Activated CD8-positive, alpha-beta memory T cell treated with anti-CD3 and anti-CD28 coated beads, Interleukin-2, amount 50 U/mL, for 24 hours (primary cell): ENCODE results near the gene VWA7.

Experiments
- DNase-seq: peaks from one replicate; pipeline ENCODE4 v3.0.0-alpha.2; 2020; ENCODE audit errors: extremely low read depth

The VWA7 gene

DNA sequence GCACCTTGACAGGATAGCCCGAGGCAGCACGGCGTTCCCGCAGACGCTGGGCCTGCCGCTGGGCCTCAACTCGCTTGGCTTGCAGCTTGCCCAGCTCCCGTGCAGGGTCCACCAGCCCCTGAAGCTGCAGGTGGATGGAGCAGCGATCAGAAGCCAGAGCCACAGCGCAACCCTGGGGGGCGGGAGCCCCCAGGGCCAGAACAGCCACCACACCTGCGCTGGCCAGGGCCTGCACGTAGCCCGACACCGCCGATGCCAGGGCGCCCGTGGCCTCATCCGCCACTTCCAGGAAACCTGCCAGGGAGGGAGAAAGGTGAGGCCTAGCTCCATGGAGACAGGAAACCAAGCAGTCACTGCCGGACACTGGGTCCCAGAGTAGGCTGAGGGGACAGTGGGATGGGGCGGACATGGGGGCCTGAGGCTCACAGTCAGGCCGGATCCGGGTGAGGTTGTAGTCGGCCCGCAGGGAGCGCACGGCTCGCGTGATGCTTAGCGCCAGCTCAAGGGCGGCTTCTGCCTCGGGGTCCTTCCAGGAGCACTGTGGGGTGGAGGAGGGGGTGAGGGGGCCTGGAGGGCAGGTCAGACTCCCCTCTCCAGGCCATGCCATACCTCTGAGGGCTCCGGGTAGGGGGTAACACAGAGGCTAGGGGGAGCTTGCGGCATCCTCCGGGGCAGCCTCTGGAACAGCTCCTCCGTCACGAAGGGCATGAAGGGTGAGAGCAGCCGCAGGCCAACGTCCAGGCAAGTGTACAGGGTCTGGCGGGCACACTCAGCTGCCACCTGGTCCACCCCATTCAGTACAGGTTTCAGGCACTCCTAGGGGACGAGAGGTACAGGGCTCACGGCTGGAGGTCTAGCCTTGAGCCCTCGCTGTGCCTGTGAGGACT is 2.1 kb upstream of the VWA7 start:
- DNase-seq, result no peak

DNA sequence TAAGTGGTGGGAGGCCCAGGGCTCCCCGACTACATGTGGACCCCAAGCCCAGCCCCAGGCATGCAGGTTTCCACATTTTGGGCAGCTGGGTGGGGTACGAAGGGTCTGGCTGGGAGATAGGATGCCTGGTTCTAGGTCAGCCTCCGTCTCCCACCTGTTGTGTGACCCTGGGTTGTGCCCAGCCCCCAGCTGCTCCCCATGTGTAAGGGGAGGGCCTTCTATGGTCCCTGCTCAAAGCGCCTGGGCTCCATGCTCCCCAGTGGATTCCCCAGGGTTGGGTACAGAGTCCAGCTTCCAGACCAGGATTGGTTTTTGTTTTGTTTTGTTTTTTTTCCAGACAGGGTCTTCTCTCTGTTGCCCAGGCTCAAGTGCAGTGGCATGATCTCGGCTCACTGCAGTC is 1.1 kb upstream of the VWA7 start:
- no peak for DNase-seq

DNA sequence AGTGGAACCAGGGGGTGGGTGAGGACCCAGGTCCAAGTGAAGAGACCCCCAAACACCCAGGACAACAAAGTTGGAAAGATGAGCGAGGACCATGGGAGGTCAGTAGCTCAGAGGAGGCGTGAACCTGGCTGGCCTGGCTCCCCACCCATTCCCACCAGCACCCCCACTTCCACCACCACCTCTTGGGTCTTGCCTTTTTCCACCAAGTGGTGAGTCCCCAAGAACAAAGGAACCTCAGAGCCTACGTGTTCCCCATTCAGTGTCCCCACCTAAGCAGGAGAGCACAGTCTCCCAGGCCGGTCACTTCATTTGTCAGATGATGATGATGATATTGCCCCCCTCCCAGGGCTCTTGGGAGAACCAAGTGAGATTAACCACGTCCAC is 531 bp upstream of the VWA7 start:
- no peak for DNase-seq

DNA sequence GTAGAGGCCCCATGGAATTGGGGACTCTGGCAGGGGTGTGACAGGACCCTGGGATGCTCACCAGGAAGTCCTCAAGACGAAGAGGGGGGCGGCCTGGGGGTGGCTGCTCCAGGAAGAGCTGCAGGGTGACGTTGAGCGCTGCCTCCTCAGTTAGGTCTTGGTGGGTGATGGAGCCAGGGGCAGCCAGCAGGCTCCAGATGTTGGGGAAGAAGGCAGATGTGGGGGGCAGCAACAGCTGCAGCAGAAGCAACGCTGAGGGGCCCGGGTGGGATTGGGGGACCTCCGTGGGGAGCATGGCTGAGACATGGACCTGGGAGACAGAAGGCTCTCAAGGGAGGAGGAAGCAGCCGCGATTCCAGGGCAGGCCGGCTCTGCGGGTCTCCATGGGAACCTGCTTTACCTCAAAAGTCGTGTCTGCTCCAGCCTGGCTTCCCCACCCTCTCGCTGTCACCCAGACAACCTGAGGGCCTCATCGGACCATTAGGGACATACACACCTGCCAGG is 591 bp downstream of the VWA7 start:
- no peak for DNase-seq

DNA sequence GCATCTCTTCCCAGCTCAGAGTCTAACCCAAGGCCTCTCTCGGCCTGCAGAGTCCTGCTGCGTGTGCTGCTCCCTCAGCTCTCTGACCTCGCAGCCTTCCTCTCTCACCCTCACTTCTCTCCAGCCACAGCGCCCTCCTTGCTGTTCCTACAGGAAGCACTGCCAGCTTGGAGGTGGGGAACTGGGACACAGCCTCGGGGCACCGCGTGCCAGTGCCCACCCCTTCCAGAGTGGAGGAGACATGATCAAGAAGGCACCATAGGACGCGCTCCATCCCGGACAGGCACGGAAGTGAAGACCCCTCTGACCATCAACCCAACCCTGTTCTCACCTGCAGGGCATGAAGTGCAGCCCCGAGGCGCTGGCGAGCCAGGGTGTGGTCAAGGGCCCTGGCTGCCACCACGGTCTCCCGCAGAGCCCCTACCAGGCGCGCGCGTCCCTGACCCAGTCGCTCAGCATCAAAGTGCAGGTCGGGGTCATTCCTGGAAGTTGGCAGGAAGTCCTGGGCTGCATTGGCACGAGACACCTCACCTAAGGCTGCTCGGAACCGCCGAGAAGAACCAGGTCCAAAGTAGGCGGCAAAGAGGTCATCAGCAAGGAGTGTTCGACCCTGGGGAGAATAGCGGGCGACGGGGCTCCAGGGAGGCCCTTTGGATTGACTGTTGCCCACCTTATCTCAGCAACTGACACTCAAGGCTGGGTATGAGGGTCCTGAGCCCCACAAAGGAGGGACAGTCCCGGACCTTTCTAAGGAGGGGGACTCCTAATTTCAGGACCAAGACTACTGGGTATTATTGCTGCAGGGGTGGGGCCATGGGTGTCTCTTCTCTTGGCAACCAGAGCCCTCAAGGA is 1.3 kb downstream of the VWA7 start:
- DNase-seq, result no peak

DNA sequence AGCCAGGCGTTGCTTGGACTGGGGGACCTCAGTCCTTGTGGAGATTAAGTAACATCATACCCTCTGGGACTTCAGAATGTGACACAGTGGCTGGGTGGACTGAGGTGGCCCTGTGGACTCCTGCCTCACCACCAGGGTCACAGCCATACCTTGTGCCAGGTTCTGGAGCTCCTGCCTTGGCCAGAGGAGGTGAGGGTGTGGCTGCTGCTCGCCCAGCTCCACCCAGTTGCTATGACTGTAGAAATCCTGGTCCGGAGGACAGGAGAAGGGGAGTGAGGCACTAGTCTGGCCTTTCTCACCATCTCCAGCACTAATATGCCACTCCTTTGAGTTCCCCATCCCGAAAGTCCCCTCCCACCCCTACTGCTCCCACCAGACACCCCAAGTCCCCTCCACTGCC is 1.9 kb downstream of the VWA7 start:
- no peak for DNase-seq

DNA sequence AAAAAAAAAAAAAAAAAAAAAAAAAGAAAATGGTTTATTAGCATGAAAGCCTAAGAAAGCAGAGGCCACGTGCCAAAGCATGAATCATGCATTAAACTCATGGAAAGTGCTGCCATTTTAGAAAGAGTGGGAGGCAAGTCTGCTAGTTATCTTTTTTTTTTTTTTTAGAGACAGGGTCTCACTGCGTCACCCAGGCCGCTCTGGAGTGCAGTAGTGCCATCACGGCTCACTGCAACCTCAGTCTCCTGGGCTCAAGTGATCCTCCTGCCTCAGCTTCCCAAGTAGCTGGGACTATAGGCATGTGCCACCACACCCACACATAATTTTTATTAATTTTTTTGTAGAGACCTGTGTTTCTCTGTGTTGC is 5.2 kb downstream of the VWA7 start:
- no peak for DNase-seq

DNA sequence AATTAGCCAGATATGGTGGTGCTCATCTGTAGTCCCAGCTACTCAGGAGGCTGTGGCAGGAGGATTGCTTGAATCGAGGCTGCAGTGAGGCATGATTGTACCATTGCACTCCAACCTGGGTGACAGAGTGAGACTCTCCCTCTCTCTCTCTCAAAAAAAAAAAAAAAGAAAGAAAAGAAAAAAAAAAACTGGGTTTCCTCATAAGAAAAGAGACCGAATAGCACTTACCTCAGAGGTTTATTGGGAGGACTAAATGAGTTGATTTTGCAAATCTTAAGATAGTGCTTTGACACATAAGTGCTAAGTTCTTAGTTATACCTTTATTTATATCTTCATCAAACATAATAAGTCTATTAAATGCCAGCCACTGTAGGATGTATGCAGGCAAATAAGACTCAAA is 6.3 kb downstream of the VWA7 start:
- no peak for DNase-seq

DNA sequence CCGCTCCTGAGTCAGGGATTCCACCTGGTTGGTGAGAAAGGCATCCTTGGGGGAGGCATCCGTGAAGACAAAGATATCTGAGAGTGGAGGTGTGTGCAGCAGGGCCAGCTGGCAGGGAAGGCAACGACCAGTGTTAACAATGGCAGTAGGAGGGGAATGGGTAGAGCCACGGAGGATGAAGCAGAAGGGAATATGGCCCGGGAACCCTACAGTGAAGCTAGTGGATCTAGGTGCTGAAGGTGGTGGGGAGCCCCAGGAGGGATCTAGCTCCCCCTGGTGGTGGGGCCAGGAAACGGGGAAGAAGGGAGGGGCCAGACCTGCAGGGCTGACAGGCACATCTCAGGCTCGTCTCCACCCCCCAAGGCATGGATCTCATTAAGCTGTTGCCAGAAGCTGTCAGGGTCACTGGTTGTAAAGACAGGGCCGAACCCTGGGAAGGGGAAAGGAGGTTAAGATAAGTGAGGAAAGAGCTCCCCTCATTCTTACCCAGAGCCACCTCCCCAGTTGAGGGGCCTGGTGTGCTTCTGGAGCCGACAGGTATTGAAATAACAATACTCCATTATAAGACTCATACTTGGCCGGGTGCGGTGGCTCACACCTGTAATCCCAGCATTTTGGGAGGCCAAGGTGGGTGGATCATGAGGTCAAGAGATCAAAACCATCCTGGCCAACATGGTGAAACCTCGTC is 7.3 kb downstream of the VWA7 start:
- peak; percentile 61 for DNase-seq

DNA sequence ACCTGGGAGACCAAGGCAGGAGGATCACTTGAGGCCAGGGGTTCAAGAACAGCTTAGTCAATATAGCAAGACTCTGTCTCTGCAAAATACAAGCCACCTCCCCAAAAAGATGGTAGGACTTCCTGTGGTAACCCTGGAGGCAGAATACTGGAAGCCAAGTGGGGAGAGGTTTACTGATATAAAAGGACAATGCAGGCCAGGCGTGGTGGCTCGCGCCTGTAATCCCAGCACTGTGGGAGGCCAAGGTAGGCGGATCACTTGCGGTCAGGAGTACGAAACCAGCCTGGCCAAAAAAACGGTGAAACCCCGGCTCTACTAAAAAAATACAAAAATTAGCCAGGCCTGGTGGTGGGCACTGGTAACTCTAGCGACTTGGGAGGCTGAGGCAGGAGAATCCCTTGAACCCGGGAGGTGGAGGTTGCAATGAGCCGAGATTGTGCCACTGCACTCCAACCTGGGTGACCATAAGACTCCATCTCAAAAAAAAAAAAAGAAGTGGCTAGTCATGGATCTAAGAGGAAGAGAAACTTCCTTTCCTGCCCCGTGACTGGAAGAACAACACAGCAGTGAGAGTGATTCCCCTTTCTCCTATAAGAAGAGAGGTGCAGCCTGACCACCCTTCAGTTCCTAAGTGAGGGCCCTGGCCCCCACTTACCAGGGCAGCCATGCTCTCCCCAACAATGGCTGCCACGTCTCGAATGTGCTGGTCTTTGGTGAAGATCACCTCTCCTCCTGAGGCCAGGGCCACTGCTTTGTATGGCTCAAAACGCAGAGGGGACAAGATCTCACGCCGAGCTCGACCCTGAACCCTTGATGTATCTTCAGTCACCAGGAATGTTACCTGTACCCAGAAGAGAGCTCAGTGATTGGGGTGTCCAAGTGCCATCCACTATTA is 8.5 kb downstream of the VWA7 start:
- DNase-seq, result no peak

DNA sequence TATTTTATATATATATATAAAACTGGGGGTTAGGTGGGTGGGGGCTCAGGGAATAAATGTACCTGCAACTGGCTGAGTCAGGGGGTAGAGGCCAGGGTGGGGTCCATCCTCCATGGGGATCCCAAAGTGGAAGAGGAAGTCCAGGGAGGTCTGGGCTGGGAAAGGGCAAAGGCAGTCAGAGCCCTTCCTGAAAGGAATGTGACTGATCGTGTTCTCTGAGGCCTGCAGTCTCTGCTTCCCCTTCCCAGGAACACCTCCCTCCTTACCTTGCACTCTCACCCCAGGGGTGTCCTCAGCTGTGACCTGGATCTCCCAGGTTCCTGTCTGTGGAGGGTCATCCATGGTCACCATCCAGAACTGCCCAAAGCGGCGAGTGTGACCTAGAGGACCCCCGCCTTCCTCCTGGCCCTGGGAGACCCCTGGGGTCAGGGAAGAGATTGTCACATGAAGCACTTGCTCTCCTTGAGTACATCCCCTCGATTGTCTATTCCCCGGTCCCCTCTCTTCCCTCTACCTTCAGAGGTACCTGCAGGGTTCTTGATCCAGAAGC is 10.0 kb downstream of the VWA7 start:
- DNase-seq, result no peak

DNA sequence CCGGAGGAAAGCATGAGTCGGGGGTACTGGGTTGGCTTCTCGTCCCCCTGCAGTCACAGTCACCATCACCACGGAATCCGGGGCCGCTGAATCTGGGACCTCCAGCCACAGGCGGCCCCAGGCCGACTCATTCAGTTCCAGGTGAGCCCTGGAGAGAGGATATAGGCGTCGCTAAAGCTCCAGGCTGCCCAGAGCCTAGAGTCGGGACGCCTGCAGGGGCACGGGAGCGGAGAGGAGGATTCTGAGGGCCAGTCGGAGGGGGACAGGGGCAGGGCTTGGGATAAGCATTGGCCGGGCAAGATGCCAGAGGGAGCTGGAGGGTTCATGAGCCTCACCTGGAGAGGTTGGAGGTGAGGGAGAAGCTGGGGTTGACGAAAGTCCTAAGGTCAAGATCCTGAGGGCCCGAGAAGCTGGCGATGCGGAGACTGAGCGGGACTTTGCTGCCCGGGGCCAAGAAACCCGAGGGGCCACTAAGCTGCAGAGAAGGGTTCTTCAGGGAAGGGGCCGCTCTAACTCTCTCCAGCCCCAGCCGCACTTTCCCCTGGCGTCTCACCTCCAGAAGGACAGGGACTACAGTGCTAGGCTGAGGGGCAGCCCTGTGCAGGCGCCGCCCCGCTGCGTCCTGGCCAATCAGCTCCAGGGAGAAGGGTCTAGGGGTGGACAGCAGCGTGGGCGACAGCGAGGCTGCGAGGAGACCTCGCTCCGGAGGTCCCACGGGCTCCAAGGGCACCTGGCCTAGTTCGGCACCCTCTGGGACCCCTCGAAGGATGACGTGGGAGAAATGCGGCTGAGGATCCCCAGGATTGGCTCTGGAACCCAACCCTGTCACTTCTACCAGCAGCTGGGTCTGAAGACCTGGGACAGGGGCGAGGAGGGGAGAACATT is 11.0 kb downstream of the VWA7 start:
- no peak for DNase-seq

DNA sequence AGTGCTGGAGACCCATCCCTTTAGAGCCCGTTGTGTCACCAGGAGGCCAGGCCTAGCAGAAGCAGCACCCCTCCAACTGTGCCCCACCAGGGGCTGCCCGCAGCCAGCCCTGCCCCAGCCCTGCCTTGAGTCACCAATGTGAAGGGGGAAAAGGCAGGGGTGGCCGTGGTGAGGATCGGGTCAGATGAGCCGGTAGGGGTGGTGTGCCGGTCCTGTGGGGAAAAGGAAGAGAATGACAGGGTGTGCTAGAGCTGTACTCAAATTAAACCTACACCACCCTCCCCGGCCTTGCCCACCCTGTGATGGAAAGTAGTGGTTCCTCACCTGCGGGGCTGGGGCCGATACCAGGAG is 11.6 kb downstream of the VWA7 start:
- no peak for DNase-seq

DNA sequence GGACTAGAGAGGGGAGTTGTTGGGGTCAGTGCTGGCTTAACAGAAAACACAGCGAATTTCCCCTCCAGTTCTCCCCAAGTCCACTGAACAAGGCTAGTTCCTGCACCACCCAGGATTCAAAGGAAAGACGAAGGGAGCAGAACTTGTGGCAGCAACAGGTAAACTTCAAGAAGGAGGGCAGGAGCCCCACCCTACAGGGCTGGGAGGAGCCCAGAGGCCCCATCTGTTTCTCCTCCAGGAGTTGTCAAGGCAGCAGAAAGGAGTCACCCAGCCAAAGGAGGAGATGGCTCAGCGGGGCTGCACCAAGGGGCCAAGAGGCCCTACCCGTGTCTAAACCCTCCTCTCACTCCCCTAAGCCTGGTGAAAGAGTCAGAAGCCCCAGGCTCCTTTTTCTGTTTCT is 12.9 kb downstream of the VWA7 start:
- DNase-seq, result no peak

DNA sequence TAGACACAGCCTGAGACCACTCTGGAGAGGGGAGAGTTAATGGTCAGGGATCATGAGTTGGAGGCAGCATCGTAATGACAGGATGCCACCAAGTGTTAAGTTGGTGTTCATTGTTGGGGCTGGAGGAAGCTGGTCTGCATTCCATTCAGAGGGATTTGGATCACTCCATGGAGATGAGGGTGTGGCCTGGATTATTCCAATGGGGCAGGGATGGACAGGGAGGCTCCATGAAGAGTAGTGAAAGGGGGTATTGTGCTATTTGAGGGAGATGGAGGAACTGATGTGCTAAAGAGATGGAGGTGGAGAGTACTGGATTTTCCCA is 13.5 kb downstream of the VWA7 start:
- DNase-seq, result no peak

DNA sequence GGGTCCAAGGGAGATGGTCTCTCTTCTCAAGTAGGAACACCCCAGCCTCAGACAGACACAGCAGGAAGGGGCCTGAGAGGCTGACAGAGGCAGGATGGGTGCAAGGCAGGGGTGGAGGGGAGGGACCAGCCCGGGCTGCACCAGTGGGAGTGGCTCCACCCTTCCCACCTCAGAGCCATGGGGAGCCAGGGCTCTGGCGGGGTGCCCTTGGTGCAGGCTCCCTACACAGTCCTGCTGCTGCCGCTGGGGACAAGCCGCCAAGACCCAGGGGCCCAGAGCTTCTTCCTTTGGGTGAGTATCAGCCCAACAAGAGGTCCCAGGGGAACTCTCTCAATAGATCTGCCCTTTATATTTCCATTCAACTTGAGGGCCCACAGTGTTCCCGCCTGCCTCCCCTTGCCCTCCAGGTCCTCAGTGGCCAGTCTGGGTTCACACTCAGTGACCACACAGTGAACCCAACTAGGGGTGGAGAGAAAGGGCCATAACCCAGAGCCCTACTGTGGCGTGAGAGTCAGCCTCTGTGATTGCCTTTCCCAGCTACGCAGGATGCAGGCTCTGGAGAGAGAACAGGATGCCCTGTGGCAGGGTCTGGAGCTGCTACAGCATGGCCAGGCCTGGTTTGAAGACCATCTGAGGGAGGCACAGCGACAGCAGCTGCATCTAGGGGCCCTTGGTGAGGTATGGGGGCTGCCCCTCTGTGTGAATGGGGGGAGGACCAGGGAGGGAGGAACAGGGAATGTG is 14.1 kb downstream of the VWA7 start:
- no peak for DNase-seq

DNA sequence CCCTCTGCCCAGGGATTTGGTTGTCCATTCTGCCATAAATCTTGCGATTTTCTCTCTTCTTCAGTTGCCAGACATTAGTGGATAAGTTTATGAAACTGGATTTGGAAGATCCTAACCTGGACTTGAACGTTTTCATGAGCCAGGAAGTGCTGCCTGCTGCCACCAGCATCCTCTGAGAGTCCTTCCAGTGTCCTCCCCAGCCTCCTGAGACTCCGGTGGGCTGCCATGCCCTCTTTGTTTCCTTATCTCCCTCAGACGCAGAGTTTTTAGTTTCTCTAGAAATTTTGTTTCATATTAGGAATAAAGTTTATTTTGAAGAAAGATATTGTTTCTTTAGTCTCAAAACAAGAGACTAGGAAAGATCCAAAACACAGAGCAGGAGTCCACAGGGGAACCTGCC is 14.8 kb downstream of the VWA7 start, which contains the start of gene SAPCD1:
Gene SAPCD1, plus strand, starts transcription at position 301 of the 400 bp plus-strand sequence. CDS start 399 bp downstream, outside the sequence.
- no peak for DNase-seq

DNA sequence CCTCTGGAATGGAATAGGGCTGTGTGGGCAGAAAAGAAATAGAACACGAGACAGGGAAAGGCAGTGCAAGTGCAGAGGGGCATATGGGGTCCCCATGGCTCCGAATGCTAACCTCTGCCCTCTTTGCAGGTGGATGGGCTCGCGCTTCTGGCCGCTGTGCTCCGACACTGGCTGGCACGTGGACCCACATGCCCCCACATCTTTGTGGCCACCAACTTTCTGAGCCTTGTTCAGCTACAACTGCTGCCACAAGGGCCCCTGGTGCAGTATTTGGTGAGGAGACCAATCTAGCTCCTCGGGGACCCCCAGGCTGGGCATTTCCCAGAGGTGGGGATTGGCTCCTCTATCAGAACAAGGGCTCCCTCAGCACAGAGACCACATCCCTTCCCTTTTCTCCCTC is 15.8 kb downstream of the VWA7 start:
- DNase-seq, result no peak

DNA sequence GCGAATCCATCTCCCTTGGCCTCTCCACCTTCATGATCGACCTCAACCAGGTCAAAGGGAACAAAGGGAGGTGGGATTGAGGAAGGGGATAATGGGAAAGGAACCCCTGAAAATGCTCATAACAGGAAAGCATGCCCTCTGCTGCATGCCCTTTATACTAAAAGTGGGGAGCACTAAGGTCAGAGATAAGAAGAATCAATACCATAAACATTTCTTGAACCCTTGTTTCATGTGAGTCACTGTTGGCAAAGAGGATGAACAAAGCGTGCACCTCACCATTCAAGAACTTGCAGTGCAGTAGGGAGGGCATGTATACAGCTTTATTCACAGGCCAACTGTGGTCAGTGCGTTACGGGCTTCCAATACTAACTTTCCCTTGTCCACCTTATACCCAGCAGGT is 16.3 kb downstream of the VWA7 start:
- no peak for DNase-seq
